ENCODE results near the gene MAP2K7.

MAP2K7 gene

GRCh38 chr19:7859831-7860713 lies 43.6 kb upstream of the MAP2K7 start:
- H3K4me3 ChIP-seq (ENCODE audit: low read depth, low read length) = no peak overlapping the region
- TF ChIP-seq, protein P1, sequence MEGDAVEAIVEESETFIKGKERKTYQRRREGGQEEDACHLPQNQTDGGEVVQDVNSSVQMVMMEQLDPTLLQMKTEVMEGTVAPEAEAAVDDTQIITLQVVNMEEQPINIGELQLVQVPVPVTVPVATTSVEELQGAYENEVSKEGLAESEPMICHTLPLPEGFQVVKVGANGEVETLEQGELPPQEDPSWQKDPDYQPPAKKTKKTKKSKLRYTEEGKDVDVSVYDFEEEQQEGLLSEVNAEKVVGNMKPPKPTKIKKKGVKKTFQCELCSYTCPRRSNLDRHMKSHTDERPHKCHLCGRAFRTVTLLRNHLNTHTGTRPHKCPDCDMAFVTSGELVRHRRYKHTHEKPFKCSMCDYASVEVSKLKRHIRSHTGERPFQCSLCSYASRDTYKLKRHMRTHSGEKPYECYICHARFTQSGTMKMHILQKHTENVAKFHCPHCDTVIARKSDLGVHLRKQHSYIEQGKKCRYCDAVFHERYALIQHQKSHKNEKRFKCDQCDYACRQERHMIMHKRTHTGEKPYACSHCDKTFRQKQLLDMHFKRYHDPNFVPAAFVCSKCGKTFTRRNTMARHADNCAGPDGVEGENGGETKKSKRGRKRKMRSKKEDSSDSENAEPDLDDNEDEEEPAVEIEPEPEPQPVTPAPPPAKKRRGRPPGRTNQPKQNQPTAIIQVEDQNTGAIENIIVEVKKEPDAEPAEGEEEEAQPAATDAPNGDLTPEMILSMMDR (IDR thresholded peaks at IDR 0.05; ENCODE audit: borderline replicate concordance, insufficient read depth, low read depth, low read length) = no peak

DNA sequence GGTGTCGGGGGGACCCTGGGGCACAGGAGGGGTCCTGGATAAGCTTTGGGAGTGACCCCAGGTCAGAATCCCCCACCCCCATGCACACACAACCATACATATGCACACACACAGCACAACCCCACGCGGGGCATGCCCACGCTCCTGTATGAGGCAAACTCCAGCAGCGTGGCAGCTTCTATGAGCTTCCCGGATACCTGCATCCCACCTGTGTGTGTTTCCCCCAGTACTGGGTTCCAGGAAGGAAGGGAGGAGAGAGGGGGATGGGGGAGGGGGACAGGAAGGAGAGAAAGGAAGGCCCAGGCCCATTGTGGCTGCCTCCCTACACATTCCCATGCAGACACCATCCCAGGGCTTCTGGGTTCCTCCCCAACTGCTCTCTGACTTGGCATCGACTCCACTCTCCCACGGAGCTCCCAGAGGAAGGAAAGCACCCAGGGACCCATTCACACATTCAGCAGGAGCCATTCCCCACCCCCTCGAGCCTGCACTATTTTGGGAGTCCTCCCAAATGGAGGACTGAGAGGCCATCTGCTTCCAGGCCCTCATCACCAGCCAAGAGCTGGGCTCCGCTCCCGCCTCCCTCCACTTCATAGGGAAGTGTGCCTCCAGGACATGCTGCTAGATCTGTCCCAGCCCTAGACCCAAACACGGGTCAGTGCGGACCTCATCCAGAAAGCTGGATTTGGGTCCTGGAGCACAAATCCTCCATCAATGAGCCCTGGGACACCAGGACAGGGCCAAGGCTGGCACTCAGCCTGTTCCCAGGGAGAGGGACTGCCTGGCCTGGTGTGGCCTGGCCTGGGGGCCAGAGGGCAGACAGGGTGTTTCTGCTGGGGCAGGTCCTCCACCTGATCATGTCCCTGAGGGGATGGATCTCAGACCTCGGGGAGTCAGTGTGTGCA lies 42.7 kb upstream of the MAP2K7 start:
- TF ChIP-seq, protein P1 (IDR thresholded peaks at IDR 0.05; ENCODE audit: borderline replicate concordance, insufficient read depth, low read depth, low read length) = no peak
- no peak overlapping the region for H3K4me3 ChIP-seq (ENCODE audit: low read depth, low read length)

DNA sequence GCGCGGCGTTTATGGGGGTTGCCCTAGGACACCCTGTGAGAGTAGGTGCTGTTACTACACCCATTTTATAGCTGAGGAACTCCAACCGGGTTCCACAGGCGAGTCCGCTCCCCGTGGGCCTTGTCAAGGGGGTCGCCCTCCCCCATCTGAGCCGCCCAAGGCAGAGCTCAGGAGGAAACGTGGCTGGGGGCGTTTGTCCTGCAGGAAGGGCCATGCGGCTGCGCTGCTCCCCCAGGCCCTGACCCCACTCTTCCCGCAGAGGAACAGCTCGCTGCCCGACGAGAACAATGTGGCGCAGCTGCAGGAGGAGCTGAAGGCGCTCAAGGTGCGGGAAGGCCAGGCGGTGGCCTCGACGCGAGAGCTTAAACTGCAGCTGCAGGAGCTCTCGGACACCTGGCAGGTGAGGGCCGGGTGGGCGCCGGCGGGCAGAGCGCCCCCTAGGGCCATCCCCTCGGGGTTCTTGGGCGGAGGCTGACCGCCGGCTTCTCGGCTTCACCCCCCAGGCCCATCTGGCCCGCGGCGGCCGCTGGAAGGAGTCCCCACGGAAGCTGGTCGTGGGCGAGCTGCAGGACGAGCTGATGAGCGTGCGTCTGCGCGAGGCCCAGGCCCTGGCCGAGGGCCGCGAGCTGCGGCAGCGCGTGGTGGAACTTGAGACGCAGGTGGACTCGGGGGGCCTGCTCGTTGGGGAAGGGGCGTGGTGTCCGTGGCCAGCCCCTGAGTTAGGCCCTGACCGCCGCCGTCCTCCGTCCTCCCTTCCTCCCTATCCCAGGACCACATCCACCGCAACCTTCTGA lies 41.9 kb upstream of the MAP2K7 start:
- peak overlapping the region; percentile 21 for H3K4me3 ChIP-seq (ENCODE audit: low read depth, low read length)
- TF ChIP-seq, protein P1 (IDR thresholded peaks at IDR 0.05; ENCODE audit: borderline replicate concordance, insufficient read depth, low read depth, low read length) = peak; percentile 30; the same call in 1 of the 2 replicates

DNA sequence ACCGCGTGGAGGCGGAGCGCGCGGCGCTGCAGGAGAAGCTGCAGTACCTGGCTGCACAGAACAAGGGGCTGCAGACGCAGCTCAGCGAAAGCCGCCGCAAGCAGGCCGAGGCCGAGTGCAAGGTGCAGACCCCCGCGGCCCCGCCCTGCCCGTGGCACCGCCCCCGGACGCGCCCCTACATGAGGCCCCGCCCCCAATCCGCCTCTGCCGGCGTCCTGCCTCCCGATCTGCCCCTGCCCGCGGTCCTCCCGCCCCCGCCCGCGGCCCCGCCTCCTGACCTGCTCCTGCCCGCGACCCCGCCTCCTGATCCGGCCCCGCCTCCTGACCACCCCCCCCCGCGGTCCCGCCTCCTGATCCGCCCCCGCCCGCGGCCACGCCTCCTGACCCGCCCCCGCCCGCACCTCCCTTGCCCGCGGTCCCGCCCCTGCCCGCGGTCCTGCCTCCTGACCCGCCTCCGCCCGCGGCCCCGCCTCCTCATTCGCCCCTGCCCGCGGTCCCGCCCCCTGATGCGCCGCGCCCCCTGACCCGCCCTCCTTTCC lies 41.2 kb upstream of the MAP2K7 start:
- peak overlapping the region; percentile 21 for H3K4me3 ChIP-seq (ENCODE audit: low read depth, low read length)
- TF ChIP-seq, protein P1 (IDR thresholded peaks at IDR 0.05; ENCODE audit: borderline replicate concordance, insufficient read depth, low read depth, low read length) = no peak

- no peak overlapping the region for H3K4me3 ChIP-seq (ENCODE audit: low read depth, low read length)
- TF ChIP-seq, protein P1 (IDR thresholded peaks at IDR 0.05; ENCODE audit: borderline replicate concordance, insufficient read depth, low read depth, low read length) = no peak
Observed at GRCh38 chr19:7863157-7863970, 40.3 kb upstream of the MAP2K7 start.
